SK-N-SH (cell line): ENCODE results near the gene AACS. TPM values are rescaled to one million over a fixed set of nuclear protein-coding genes. Genes with fewer than 3 reads are reported as not detected.

Source experiments
- CTCF ChIA-PET: fragments of 300-600, 350-600 bp; formaldehyde crosslinking; extraction: SDS; loops from one replicate; lab custom pipeline; 2021; lab: Yijun Ruan, JAX
- POLR2A ChIA-PET: fragments of 350-600 bp; sonication (Branson Sonifier 250); formaldehyde crosslinking; extraction: SDS; loops from one replicate; lab custom pipeline; 2020; ENCODE audit warnings: antibody characterized with exemption, inconsistent platforms; lab: Yijun Ruan, JAX
- DNase-seq: peaks from one replicate; pipeline ENCODE4 v3.0.0; 2012
- H2AFZ ChIP-seq: fragments of 200-600 bp; sonication (generic); 2 replicates; pipeline ENCODE4 v1.8.1; 2016; ENCODE audit warnings: antibody characterized with exemption, mild to moderate bottlenecking, low read depth
- H3F3A ChIP-seq: fragments of 200-600 bp; sonication (generic); replicated peaks from 2 replicates; pipeline ENCODE3; 2016; ENCODE audit warnings: antibody characterized with exemption, mild to moderate bottlenecking; ENCODE audit not compliant: insufficient read depth
- H3K27ac ChIP-seq, 2 experiments: fragments of 200-500 bp in 1 of 2; fragments of 200-600 bp in 1 of 2; sonication (Bioruptor generic) in 1 of 2; sonication (generic), shearing (Covaris generic) in 1 of 2; 2 replicates each; pipeline versions ENCODE4 v1.5.1 to v1.6.1; 2014 to 2016; ENCODE audit warnings: low read depth in 2 of 2, inconsistent platforms in 1 of 2, low read length in 1 of 2, mild to moderate bottlenecking in 1 of 2, mixed read lengths in 1 of 2
- H3K27me3 ChIP-seq: fragments of 200-600 bp; sonication (generic), shearing (Covaris generic); 2 replicates; pipeline ENCODE4 v1.6.1; 2016; ENCODE audit warnings: mixed run types; ENCODE audit not compliant: insufficient read depth
- H3K36me3 ChIP-seq, 2 experiments: fragments of 200-500 bp in 1 of 2; fragments of 200-600 bp in 1 of 2; sonication (Bioruptor generic) in 1 of 2; sonication (generic) in 1 of 2; replicated peaks in 1 of 2; 2 replicates each; pipeline versions ENCODE3 to v1.5.1; 2014 to 2016; ENCODE audit warnings: low read length in 1 of 2, mild to moderate bottlenecking in 1 of 2; ENCODE audit not compliant: insufficient read depth in 2 of 2, control insufficient read depth in 1 of 2
- H3K4me1 ChIP-seq, 2 experiments: fragments of 200-500 bp in 1 of 2; fragments of 200-600 bp in 1 of 2; sonication (Bioruptor generic) in 1 of 2; sonication (generic), shearing (Covaris generic) in 1 of 2; 2 replicates each; pipeline versions ENCODE4 v1.5.1 to v1.6.1; 2014 to 2016; ENCODE audit warnings: low read depth in 1 of 2, low read length in 1 of 2, mixed run types in 1 of 2; ENCODE audit not compliant: insufficient read depth in 2 of 2, control insufficient read depth in 1 of 2
- H3K4me2 ChIP-seq: fragments of 200-600 bp; sonication (generic), shearing (Covaris generic); 2 replicates; pipeline ENCODE4 v1.6.1; 2017; ENCODE audit warnings: mixed run types
- H3K4me3 ChIP-seq, 2 experiments: fragments of 200-500 bp in 1 of 2; fragments of 200-600 bp in 1 of 2; sonication (Bioruptor generic) in 1 of 2; sonication (generic), shearing (Covaris generic) in 1 of 2; 2 replicates each; pipeline versions ENCODE4 v1.5.1 to v1.8.1; 2014 to 2016; ENCODE audit warnings: low read depth in 2 of 2, inconsistent platforms in 1 of 2, low read length in 1 of 2, mild to moderate bottlenecking in 1 of 2, mixed read lengths in 1 of 2, moderate library complexity in 1 of 2
- H3K79me2 ChIP-seq: fragments of 200-600 bp; sonication (generic); 2 replicates; pipeline ENCODE4 v1.8.1; 2017; ENCODE audit warnings: mild to moderate bottlenecking; ENCODE audit not compliant: insufficient read depth
- H3K9ac ChIP-seq: fragments of 200-600 bp; sonication (generic); 2 replicates; pipeline ENCODE4 v1.6.1; 2017; ENCODE audit warnings: mixed run types
- H3K9me2 ChIP-seq: fragments of 200-600 bp; sonication (generic); 2 replicates; pipeline ENCODE4 v1.6.1; 2017; ENCODE audit warnings: mixed run types
- H3K9me3 ChIP-seq: fragments of 200-600 bp; sonication (generic); 2 replicates; pipeline ENCODE4 v1.6.1; 2017; ENCODE audit warnings: mixed run types, mild to moderate bottlenecking, moderate library complexity
- H4K20me1 ChIP-seq: fragments of 200-600 bp; sonication (generic); 2 replicates; pipeline ENCODE4 v1.6.1; 2017; ENCODE audit warnings: mild to moderate bottlenecking, mixed run types; ENCODE audit not compliant: insufficient read depth
- CTCF ChIP-seq: fragments of 200-600 bp; sonication (generic); IDR thresholded peaks from 2 replicates; pipeline ENCODE4 v1.6.1; 2017; ENCODE audit warnings: antibody characterized with exemption, mild to moderate bottlenecking, moderate library complexity
- ELF1 ChIP-seq: IDR thresholded peaks from 2 replicates; pipeline ENCODE4 v1.4.0; 2012
- GATA2 ChIP-seq: sonication (generic); formaldehyde crosslinking; IDR thresholded peaks from 2 replicates; pipeline ENCODE4 v1.5.0; 2020; ENCODE audit warnings: mild to moderate bottlenecking, missing genetic modification reagents
- IRF3 ChIP-seq: fragments of 150-350 bp; IDR thresholded peaks from 2 replicates; pipeline ENCODE4 v1.6.1; 2016; ENCODE audit warnings: mild to moderate bottlenecking, low read depth, low read length
- MAX ChIP-seq: IDR thresholded peaks from 2 replicates; pipeline ENCODE4 v1.4.0; 2012; ENCODE audit warnings: low read depth
- MXI1 ChIP-seq: IDR thresholded peaks from 2 replicates; pipeline ENCODE4 v1.6.1; 2012; ENCODE audit warnings: mild to moderate bottlenecking, low read depth, low read length, improper control_type of control experiment
- NRF1 ChIP-seq: IDR thresholded peaks from 2 replicates; pipeline ENCODE4 v1.6.1; 2012; ENCODE audit warnings: low read depth, mild to moderate bottlenecking, low read length
- PBX3 ChIP-seq: IDR thresholded peaks from 2 replicates; pipeline ENCODE4; 2012
- RCOR1 ChIP-seq: fragments of 150-350 bp; IDR thresholded peaks from 2 replicates; pipeline ENCODE4 v1.6.1; 2017; ENCODE audit warnings: antibody characterized with exemption, low read length
- REST ChIP-seq: IDR thresholded peaks from 2 replicates; pipeline ENCODE4 v1.6.1; 2012; ENCODE audit warnings: mild to moderate bottlenecking, low read depth, low read length, moderate library complexity
- SIN3A ChIP-seq: IDR thresholded peaks from 2 replicates; pipeline ENCODE4 v1.6.1; 2012; ENCODE audit warnings: low read depth, mild to moderate bottlenecking, low read length, moderate library complexity, borderline replicate concordance
- WGBS: methylation state at CpG from one replicate; pipeline ENCODE4 v1.1.6; 2017; ENCODE audit warnings: low lambda C conversion rate; 5-methylcytosine and 5-hydroxymethylcytosine counted together
- polyA plus RNA-seq, 3 experiments: library from polyadenylated mRNA; depleted of rRNA; stranded (reverse); fragments of >200 nt; gene quantifications; 2 replicates each; pipeline ENCODE4 v1.2.3, GENCODE V29; 2012

Gene AACS
- polyA plus RNA-seq, 1 of the 3 experiments (the other 2 are of a cell fraction) = 17.3 TPM

GRCh38 chr12:125113789-125114188 is 48.6 kb downstream of the AACS start (continued):
- TF ChIP-seq REST (no peak), NRF1 (no peak), IRF3 (no peak), CTCF (no peak), PBX3 (no peak), MXI1 (no peak), GATA2 (no peak), ELF1 (no peak), RCOR1 (no peak)

- Histone ChIP-seq H3F3A (no peaks in the 10 kb centered on the region), H3K27ac (no peak overlapping the region), H3K4me3 (no peak overlapping the region), H3K27me3 (no peaks in the 10 kb centered on the region), H3K4me1 (peaks cover 0 to under 1% of the 10 kb centered on the region in 2 experiments; a peak in 1 of 4 replicates), H3K9me2 (no peaks in the 10 kb centered on the region), H3K79me2 (no peaks in the 10 kb centered on the region), H3K9ac (no peak overlapping the region), H3K4me2 (no peak overlapping the region), H3K9me3 (no peaks in the 10 kb centered on the region), H3K36me3 (peaks cover 0 to 28% of the 10 kb centered on the region in 2 experiments), H4K20me1 (no peaks in the 10 kb centered on the region), H2AFZ (no peak overlapping the region)
- CTCF ChIA-PET = no interaction called here
- WGBS = 99% methylated on average over 15 of the region's 40 CpGs
- DNase-seq = no peak
- TF ChIP-seq PBX3 = no peak
- no peak for TF ChIP-seq SIN3A
- no peak for TF ChIP-seq GATA2
- TF ChIP-seq MAX = no peak
- POLR2A ChIA-PET = no interaction called here
Observed at GRCh38 chr12:125114365-125115141, 49.3 kb downstream of the AACS start.
